ENCODE measurements around the gene DCAF7. TPM values are rescaled to one million over a fixed set of nuclear protein-coding genes. Genes with fewer than 3 reads are reported as not detected.

DCAF7 gene
- total and polyA plus RNA-seq, 2 experiments from 2014 or later = 55.1 to 56.7 TPM

- Histone ChIP-seq H3K4me3 (no peak overlapping the region), H3K4me1 (ENCODE audit: low read depth) (no peaks in the 10 kb centered on the region), H3K9me3 (ENCODE audit: low read depth) (no peaks in the 10 kb centered on the region), H3K36me3 (no peaks in the 10 kb centered on the region), H3K27ac (no peak overlapping the region), H3K27me3 (peaks cover 22% of the 10 kb centered on the region)
- no peak for DNase-seq (ENCODE audit: low read depth in 1 of 2, low spot score in 1 of 2)
- TF ChIP-seq, protein P1, sequence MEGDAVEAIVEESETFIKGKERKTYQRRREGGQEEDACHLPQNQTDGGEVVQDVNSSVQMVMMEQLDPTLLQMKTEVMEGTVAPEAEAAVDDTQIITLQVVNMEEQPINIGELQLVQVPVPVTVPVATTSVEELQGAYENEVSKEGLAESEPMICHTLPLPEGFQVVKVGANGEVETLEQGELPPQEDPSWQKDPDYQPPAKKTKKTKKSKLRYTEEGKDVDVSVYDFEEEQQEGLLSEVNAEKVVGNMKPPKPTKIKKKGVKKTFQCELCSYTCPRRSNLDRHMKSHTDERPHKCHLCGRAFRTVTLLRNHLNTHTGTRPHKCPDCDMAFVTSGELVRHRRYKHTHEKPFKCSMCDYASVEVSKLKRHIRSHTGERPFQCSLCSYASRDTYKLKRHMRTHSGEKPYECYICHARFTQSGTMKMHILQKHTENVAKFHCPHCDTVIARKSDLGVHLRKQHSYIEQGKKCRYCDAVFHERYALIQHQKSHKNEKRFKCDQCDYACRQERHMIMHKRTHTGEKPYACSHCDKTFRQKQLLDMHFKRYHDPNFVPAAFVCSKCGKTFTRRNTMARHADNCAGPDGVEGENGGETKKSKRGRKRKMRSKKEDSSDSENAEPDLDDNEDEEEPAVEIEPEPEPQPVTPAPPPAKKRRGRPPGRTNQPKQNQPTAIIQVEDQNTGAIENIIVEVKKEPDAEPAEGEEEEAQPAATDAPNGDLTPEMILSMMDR (IDR thresholded peaks at IDR 0.05; ENCODE audit: low read depth, low read length) = no peak
These were observed 16.2 kb upstream of the DCAF7 start for GRCh38 chr17:63534078-63534570.

- no peaks in the 10 kb centered on the region for H3K4me1 ChIP-seq (ENCODE audit: low read depth)
- H3K36me3 ChIP-seq = no peaks in the 10 kb centered on the region
- TF ChIP-seq, protein P1 (IDR thresholded peaks at IDR 0.05; ENCODE audit: low read depth, low read length) = no peak
- no peak overlapping the region for H3K27ac ChIP-seq
- DNase-seq (ENCODE audit: low read depth in 1 of 2, low spot score in 1 of 2) = no peak
- H3K9me3 ChIP-seq (ENCODE audit: low read depth) = no peaks in the 10 kb centered on the region
- H3K27me3 ChIP-seq = peaks cover 30% of the 10 kb centered on the region
- no peak overlapping the region for H3K4me3 ChIP-seq
These were observed 15.3 kb upstream of the DCAF7 start for GRCh38 chr17:63534816-63535455.

DNA sequence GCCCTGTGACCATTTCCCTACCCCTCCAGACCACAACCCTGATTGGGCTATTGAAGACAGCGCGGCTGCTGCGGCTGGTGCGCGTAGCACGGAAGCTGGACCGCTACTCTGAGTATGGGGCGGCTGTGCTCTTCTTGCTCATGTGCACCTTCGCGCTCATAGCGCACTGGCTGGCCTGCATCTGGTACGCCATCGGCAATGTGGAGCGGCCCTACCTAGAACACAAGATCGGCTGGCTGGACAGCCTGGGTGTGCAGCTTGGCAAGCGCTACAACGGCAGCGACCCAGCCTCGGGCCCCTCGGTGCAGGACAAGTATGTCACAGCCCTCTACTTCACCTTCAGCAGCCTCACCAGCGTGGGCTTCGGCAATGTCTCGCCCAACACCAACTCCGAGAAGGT, 14.6 kb upstream of the DCAF7 start:
- Histone ChIP-seq H3K27ac (no peak overlapping the region), H3K9me3 (ENCODE audit: low read depth) (no peaks in the 10 kb centered on the region), H3K36me3 (no peaks in the 10 kb centered on the region), H3K4me1 (ENCODE audit: low read depth) (no peaks in the 10 kb centered on the region), H3K27me3 (peaks cover 37% of the 10 kb centered on the region), H3K4me3 (no peak overlapping the region)
- TF ChIP-seq, protein P1 (IDR thresholded peaks at IDR 0.05; ENCODE audit: low read depth, low read length) = no peak
- no peak for DNase-seq (ENCODE audit: low read depth in 1 of 2, low spot score in 1 of 2)

DNA sequence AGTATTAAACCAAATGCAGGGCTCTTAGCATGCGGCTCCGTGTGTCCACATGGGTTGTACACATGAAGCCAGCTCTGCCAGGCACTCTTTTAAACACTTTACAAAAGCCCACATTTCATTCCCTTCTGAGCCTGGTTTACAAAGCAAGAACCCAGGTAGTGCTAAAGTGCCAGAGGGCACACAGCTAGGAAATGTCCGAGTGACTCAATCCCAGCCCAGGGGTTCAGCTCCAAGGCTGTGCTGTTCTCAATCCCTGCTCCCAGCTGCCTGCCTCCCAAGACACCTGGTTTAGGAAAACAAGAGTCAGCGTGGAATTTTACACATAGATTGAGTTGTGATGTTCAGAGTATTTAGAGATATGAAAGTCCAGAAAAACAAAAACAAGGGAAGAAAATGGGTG, 13.3 kb upstream of the DCAF7 start:
- Histone ChIP-seq H3K36me3 (no peaks in the 10 kb centered on the region), H3K4me1 (ENCODE audit: low read depth) (no peaks in the 10 kb centered on the region), H3K9me3 (ENCODE audit: low read depth) (no peaks in the 10 kb centered on the region), H3K27me3 (peaks cover 41% of the 10 kb centered on the region), H3K27ac (no peak overlapping the region), H3K4me3 (no peak overlapping the region)
- DNase-seq (ENCODE audit: low read depth in 1 of 2, low spot score in 1 of 2) = no peak
- TF ChIP-seq, protein P1 (IDR thresholded peaks at IDR 0.05; ENCODE audit: low read depth, low read length) = no peak

- DNase-seq (ENCODE audit: low read depth in 1 of 2, low spot score in 1 of 2) = peak; percentile 6 to 56
- TF ChIP-seq, protein P1 (IDR thresholded peaks at IDR 0.05; ENCODE audit: low read depth, low read length) = no peak
- H3K27ac ChIP-seq = no peak overlapping the region
- no peak overlapping the region for H3K4me3 ChIP-seq
- no peaks in the 10 kb centered on the region for H3K36me3 ChIP-seq
- no peaks in the 10 kb centered on the region for H3K9me3 ChIP-seq (ENCODE audit: low read depth)
- no peaks in the 10 kb centered on the region for H3K4me1 ChIP-seq (ENCODE audit: low read depth)
- peaks cover 41% of the 10 kb centered on the region for H3K27me3 ChIP-seq
These were observed 12.1 kb upstream of the DCAF7 start for GRCh38 chr17:63537991-63538692.
